A204.1 (cell line): ENCODE data around the gene PITPNM2.
A peak's percentile ranks its signal among the peaks of the same experiment; 100 is the strongest.

Source experiments
- FAIRE-seq: peaks from 2 replicates; lab custom pipeline; 2012; peaks lifted over from hg19 to GRCh38; lab: Jason Lieb, UNC

The PITPNM2 gene

DNA sequence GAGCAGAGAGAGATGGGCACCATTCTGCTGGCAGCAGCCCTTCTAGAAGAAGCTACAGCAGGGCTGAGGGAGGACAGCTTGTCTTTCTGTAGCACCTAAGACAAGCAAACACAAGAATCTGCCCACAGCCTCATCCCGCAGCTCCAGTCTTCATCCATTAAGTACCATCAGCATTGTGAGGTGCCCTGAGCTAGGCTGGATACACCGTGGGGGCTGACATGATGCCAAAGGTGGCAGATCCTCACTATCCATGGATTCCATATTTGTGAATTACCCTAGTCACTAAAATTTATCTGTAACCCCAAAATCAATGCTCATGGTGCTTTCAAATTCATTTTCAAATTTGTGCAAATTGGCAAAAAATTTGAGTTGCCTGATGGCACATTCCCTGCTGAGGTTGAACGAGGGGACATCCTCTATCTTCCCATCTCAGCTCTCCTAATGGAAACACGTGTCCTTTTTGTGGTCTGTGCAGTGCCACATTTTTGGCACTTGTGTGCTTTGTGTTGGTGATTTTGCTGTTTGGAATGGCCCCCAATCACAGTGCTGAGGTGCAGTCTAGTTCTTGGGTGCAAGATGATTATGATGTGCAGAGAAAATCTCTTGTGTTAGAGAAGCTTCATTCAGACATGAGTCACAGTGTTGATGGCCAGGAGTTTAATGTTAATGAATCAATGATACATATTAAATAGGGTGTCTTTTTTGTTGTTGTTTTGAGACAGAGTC is 7.0 kb downstream of the PITPNM2 start:
- no peak for FAIRE-seq

DNA sequence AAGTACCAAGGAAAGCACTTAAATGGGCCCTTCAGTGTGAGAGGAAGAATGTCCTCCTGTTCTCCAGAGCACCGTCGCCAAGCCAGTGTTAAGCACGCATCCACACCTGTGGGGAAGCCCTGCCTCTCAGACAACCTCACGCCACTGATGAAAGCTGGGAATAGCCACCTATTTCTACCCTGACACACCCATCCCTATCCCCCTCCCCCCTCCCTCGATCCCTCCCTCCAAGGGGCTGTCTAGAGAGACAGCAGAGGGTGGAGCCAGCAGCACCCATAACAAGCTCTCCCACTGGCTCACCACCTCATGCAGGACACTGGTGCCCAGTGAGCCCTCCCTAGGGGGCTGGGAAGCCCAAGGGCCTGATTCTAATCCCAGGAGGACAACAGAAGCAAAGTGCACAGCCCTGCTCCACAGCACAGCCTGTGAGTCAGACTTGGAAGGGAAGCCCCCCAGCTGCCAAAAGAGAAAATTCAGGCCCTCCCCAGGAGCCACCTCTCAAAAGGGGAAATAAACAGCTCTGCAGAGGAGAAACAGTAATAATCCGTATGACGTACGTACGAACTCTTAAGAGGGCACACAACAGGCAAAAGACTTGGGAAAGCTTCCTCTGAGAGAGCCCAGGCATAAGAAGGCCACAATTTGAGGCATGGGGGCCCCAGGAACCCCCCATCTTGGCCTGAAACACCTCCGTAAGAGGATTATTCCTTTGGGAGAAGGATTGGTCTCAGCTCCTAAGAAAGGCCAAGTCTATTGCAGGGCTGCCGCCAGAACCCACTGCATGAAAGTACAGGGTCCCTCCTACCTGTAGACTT is 7.8 kb downstream of the PITPNM2 start:
- FAIRE-seq, result no peak

DNA sequence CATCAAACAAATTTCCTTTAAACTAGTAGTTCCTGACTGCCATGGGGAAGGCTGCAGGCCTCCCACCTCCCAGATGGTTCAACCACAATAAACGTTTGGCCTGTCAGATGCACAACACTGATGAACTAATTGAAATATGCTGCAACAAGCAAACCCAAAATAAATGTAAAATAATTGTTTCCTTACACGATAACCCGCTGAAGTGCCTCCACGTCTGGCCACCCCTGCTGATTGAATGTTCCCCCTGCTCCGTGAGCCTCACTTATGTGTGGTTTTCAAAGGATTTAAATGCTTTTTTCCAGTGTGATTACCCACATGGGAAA is 8.4 kb downstream of the PITPNM2 start:
- no peak for FAIRE-seq

GRCh38 chr12:123141615-123142517 is 9.0 kb downstream of the PITPNM2 start:
- no peak for FAIRE-seq

DNA sequence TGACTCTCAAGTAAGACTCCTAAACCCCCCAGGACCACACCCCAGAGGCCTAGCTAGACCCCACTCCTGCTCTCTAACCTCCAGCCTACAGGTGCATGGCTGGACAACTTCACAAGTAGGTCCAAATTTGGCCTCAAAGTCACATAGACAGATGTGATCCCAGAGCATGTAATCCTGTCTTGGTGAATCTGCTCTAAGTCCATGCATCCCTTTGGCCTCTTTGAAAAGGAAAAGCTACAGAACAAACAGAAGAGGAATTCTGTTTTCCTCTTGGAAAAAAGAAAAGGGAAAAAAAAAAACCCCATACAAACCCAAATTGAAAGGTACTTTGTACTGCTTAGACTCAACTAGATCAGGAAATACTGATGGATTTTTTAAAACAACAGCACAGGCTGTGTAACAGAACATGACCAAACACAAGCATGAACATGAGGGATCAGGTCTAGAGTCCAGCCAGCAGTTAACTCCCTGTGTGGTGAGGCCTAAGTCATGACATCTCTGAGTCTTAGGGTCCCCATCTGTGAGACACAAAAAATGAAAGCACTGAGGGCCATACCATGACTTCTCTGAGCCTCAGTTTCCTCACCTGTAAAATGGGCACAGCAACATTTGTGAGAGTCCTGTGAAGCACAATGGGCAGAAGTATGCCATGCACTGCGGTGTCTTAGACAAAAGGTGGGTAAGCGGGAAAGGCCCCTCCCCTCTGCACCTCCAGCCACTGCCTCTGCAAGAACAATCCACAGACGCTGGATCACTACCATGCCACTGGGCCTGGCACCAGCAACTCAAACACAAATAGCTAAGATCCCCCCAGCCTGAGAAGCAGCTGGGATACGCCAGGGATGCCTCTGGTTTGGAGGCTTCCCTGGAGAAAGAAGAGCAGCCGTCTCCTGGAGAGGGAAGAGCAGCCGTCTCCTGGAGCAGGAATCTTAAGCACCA is 9.9 kb downstream of the PITPNM2 start:
- FAIRE-seq, result no peak

DNA sequence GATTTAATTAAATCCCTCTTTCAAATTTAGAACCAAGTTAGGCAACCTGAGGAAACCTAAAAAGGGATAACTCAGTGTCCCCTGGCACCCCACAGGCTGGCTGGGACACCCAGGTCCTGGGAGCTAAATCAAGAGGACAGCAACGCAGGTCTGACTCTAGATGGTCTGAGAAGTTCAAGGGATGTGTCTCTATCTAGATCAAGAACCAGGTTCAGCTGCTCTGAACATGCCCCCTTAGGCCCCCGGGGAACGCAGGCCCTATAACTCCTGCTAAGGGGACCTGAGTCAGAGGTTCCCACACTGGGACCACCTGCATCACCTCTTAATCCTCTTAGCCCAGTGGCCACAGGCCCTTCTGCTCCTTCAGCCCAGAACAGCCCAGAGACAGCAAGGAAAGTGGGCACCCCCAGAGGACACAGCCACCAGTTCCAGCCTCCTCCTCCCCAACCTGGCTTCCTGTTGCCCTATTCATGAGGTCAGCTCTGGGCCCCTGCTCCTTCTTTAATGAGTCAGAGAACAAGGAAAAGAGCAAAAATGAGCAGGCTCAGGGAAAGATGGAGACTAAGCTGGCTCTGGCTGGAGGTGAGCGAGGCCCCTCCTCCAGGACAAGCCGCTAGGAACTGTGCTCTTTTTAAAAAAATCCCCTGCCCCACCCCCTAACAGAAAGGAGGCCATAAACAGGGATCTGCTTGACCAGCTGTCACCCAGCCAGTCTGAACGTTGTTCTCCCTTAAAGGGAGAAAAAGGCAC is 10.8 kb downstream of the PITPNM2 start:
- no peak for FAIRE-seq

DNA sequence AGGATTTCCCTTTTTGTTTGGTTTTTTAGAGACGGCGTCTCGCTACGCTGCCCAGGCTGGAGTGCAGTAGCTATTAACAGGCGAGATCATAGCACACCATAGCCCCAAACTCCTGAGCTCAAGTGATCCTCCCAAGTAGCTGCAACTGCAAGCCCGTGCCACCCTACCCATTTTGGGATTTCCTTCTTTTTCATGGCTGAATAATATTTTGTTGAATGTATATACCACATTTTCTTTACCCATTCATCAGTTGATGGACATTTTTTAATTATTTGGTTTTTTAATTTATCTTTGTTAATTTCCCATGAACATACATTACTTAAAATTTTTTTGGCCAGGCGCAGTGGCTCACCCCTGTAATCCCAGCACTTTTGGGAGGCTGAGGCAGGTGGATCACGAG is 15.2 kb downstream of the PITPNM2 start:
- FAIRE-seq, result no peak

DNA sequence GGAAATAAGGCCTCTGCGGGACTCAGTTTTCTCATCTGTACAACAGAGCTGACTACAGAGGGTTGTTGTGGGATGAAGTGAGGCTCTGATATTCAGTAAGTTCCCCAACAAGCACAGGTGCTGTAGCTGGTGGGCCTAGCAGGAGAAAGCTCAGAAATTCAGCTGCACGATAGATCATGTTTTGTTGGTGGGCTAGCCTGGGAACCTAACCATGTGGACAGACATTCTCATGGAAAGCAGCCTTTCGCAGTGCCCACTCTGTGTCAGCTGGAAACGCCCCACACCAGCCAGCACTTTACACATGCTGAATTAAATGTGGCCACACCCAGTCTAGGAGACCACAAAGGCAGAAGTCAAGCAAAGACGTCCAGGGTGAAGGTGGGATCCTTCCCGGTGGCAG is 16.1 kb downstream of the PITPNM2 start:
- no peak for FAIRE-seq

GRCh38 chr12:123134271-123134671 is 16.6 kb downstream of the PITPNM2 start:
- FAIRE-seq, result no peak

DNA sequence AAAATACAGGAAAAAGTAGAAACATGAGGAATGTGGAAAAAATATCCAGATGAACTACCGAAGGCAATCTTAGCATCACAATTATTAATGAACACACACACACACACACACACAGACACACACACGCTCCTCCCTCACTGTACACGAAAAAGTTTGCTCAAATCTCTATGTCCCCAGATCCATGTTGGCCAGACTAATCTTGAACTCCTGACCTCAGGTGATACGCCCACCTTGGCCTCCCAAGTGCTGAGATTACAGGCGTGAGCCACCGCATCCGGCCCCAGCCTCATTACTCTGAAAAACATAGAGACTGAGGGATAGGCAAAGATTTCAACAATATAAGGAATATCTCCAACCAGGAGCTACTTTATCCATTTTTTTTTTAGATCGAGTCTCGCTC is 17.2 kb downstream of the PITPNM2 start:
- FAIRE-seq, result no peak

DNA sequence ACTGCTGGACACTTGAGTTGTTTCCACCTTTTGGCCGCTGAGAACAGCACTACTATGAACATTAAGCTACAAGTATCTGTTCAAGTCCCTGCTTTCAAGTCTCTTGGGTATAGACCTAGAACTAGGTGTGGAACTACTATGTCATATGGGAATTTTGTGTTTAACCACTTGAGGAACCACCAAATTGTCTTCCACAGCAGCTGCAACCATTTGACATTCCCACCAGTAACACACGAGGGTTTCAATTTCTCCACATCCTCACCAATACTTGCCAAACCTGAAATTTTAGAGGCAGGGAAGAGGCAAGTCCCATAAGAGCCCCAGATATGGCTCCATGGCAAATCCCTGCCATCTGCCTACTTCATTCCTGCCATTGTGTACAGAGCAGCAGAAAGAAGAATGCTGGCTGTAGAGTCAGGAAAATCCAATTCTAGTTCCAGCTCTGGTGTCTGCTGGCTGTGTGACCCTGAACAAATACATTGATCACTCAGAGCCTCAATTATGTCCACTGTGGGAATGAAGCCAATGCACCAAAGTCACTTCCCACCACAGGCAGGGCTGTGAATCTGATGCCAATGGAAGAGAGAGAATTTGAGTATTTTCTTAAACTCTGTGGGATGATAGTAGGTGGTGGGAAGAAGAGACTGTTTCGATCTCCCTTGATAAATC is 17.8 kb downstream of the PITPNM2 start:
- no peak for FAIRE-seq

GRCh38 chr12:123131879-123132402 is 18.9 kb downstream of the PITPNM2 start:
- no peak for FAIRE-seq

GRCh38 chr12:123131291-123131832 is 19.5 kb downstream of the PITPNM2 start:
- FAIRE-seq, result no peak

DNA sequence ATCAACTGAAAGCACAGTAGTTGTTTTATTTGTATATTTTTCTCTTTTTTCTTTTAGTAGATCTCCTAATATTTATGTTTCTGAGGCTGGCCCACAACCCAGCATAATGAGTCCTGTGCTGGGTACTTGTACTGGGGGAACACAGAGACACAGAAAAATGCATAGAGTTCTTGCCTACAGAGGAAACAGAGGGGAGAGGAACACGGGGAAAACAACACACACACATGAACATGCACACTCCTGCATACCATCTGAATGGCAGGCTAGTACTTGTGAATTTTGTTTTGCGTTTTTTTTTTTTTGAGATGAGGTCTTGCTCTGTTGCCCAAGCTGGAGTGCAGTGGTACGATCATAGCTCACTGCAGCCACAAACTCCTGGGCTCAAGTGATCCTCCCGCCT is 21.3 kb downstream of the PITPNM2 start:
- FAIRE-seq, result no peak

GRCh38 chr12:123127182-123127495 is 23.8 kb downstream of the PITPNM2 start:
- no peak for FAIRE-seq

DNA sequence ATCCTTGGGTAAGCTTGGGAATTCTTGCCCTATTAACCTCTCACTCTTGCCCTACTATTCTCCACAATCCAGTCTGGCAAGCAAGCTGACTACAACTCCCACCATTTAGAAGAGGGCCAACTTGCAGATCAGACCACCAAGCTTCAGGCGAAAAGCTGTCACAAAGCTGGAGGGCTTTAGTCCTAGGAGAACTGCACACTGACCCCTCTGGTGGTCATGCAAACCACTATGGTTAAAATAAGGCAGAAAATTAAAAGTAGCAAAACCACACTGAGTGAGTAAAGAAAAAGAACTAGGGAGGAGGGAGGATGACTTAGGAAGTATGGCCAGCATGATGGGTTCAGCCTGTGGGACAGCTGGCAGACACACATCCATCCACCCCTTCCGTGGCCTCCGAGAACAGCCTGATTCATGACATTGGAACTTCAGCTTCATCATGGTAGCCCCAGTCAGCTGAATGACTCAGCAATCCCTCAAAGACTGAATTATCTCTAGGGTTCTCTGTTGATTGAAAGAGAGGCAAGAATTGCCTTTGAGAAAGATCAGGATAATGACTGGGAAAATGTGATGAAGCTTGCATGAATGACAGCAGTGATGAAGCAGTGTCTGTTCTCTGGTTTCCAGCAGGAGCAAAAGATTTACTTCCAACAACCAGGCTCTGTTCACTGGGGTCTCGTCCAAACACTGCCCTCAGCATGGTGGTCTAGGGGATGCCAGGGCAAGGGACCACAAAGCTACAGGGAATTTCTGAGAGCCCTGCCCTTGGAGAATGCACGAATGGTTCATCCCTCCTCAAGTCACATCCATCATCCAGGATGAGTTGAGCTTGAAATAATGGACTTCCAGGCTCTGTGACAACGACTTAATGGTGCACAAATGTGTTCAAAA is 24.4 kb downstream of the PITPNM2 start:
- FAIRE-seq, result peak; percentile 83

DNA sequence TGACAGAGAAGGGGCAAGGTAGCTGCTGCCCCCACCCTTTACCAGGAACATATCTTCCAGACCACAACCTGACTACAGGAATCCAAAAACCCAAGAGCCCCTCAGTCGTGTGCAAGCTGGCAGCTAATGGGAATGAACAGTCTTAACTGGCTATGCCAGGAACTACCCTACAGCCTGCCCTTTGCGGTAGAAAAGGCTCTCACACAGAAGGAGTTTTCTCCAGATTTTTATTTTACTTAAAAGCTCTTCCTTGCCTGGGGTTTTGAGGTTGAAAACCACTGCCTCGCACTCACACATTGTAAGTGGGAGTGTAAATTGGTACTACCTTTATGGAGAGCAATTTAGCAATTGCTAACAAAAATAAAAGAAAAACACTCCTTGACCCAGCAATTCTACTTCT is 28.3 kb downstream of the PITPNM2 start:
- FAIRE-seq, result no peak

- no peak for FAIRE-seq
Observed at GRCh38 chr12:123121670-123122069, 29.2 kb downstream of the PITPNM2 start.
